SU-DHL-6 (cell line): ENCODE data around the gene BNC2.
"Not testable (repeated sequence)": the region's sequence is repeated elsewhere in the genome, so short reads cannot be mapped to it uniquely, and the experiment has no call there.

Source experiments
- H2AFZ ChIP-seq: fragments of 200-600 bp; sonication (generic); 2 replicates; pipeline ENCODE4 v1.6.1; 2014; ENCODE audit warnings: low read depth, mild to moderate bottlenecking, moderate library complexity, mixed read lengths, antibody characterized with exemption, low read length; ENCODE audit not compliant: severe bottlenecking
- H3F3A ChIP-seq: fragments of 200-600 bp; shearing (Covaris generic); 2 replicates; pipeline ENCODE4 v1.6.0; 2016; ENCODE audit warnings: antibody characterized with exemption, mild to moderate bottlenecking; ENCODE audit not compliant: insufficient read depth
- H3K27ac ChIP-seq: fragments of 200-600 bp; sonication (generic); 2 replicates; pipeline ENCODE4 v1.5.1; 2016; ENCODE audit warnings: low read depth, mild to moderate bottlenecking, low read length, moderate library complexity, mixed read lengths
- H3K27me3 ChIP-seq: fragments of 200-600 bp; sonication (generic), shearing (Covaris generic); 2 replicates; pipeline ENCODE4 v1.6.0; 2014; ENCODE audit warnings: mild to moderate bottlenecking, low read length
- H3K36me3 ChIP-seq: fragments of 200-600 bp; sonication (generic); 2 replicates; pipeline ENCODE4 v1.6.1; 2014; ENCODE audit warnings: mild to moderate bottlenecking, low read length, mixed read lengths
- H3K4me2 ChIP-seq: fragments of 300-600, 200-600 bp; shearing (Covaris generic), sonication (generic); 2 replicates; pipeline ENCODE4 v1.6.0; 2014; ENCODE audit warnings: low read length, low read depth, mild to moderate bottlenecking; ENCODE audit not compliant: poor library complexity, severe bottlenecking
- H3K4me3 ChIP-seq: fragments of 200-600 bp; sonication (generic); 2 replicates; pipeline ENCODE4 v1.5.1; 2014; ENCODE audit warnings: antibody characterized with exemption, low read length, mild to moderate bottlenecking, mixed read lengths; ENCODE audit not compliant: insufficient read depth, poor library complexity, severe bottlenecking
- H3K79me2 ChIP-seq: fragments of 200-600 bp; sonication (generic); 2 replicates; pipeline ENCODE4 v1.6.1; 2014; ENCODE audit warnings: mild to moderate bottlenecking, low read length, moderate library complexity; ENCODE audit not compliant: insufficient read depth
- H3K9ac ChIP-seq: fragments of 200-600 bp; sonication (generic); 2 replicates; pipeline ENCODE4 v1.7.0; 2014; ENCODE audit warnings: mild to moderate bottlenecking, low read length
- H3K9me2 ChIP-seq: fragments of 200-600 bp; sonication (generic); replicated peaks from 2 replicates; pipeline ENCODE4 v1.6.1; 2014; ENCODE audit warnings: low read length; ENCODE audit not compliant: insufficient read depth
- H3K9me3 ChIP-seq: fragments of 200-600 bp; sonication (generic); 2 replicates; pipeline ENCODE4 v1.6.1; 2014; ENCODE audit warnings: low read length, mixed read lengths; ENCODE audit not compliant: insufficient read depth
- H4K20me1 ChIP-seq: fragments of 200-600 bp; sonication (generic); 2 replicates; pipeline ENCODE4 v1.6.1; 2014; ENCODE audit warnings: low read depth, mild to moderate bottlenecking, antibody characterized with exemption, low read length, moderate library complexity, mixed read lengths
- EZH2phosphoT487 ChIP-seq: fragments of 200-600 bp; sonication (generic), shearing (Covaris generic); conservative IDR thresholded peaks from 2 replicates; pipeline ENCODE4 v1.6.1; 2018; ENCODE audit warnings: mild to moderate bottlenecking, antibody characterized with exemption, low read length, moderate library complexity, mixed read lengths
- TF ChIP-seq, protein P1 (sequence below): fragments of 200-600 bp; sonication (generic); IDR thresholded peaks from one replicate; pipeline ENCODE4 v1.5.1; 2017; ENCODE audit warnings: antibody characterized with exemption, mild to moderate bottlenecking, low read length, moderate library complexity; ENCODE audit not compliant: insufficient read depth, poor library complexity, severe bottlenecking

BNC2 gene

DNA sequence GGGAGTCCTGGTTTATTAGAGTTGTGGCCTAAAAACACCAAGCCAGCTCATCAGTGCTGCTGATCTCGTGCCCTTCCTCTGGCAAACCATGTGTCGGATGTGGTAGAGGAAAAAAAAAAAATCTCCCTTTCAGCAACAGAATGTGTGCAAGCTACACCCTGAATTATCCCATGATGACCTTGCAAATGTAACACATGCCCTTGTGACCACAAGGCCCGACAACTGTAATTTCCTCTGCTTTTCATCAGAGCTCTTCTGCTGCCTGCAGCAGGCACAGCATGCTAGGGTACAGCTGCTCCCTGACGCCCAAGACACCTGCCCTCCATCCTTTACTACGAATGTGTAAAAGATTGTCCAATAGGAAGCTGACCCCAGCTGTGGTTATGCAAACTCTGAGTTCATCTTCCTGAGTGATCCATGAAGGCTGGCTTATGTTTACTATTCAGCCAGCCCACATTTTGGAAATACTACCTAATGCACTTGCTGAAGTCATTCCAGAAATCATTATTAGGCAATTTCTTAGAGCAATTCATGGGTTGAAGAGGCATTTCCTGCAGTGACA, 14.6 kb upstream of the BNC2 start:
- TF ChIP-seq, protein P1, sequence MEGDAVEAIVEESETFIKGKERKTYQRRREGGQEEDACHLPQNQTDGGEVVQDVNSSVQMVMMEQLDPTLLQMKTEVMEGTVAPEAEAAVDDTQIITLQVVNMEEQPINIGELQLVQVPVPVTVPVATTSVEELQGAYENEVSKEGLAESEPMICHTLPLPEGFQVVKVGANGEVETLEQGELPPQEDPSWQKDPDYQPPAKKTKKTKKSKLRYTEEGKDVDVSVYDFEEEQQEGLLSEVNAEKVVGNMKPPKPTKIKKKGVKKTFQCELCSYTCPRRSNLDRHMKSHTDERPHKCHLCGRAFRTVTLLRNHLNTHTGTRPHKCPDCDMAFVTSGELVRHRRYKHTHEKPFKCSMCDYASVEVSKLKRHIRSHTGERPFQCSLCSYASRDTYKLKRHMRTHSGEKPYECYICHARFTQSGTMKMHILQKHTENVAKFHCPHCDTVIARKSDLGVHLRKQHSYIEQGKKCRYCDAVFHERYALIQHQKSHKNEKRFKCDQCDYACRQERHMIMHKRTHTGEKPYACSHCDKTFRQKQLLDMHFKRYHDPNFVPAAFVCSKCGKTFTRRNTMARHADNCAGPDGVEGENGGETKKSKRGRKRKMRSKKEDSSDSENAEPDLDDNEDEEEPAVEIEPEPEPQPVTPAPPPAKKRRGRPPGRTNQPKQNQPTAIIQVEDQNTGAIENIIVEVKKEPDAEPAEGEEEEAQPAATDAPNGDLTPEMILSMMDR, result no peak
- no peak for TF ChIP-seq EZH2phosphoT487
- no peak overlapping the region for H3K27ac ChIP-seq
- no peak overlapping the region for H3K4me3 ChIP-seq
- H2AFZ ChIP-seq, result no peak overlapping the region
- no peak overlapping the region for H3K4me2 ChIP-seq
- no peaks in the 10 kb centered on the region for H3F3A ChIP-seq
- no peaks in the 10 kb centered on the region for H4K20me1 ChIP-seq
- no peaks in the 10 kb centered on the region for H3K36me3 ChIP-seq
- no peaks in the 10 kb centered on the region for H3K79me2 ChIP-seq
- H3K27me3 ChIP-seq, result no peaks in the 10 kb centered on the region
- H3K9me2 ChIP-seq, result no peaks in the 10 kb centered on the region
- H3K9me3 ChIP-seq, result no peaks in the 10 kb centered on the region; the same call in 1 of the 2 replicates
- H3K9ac ChIP-seq, result no peak overlapping the region

DNA sequence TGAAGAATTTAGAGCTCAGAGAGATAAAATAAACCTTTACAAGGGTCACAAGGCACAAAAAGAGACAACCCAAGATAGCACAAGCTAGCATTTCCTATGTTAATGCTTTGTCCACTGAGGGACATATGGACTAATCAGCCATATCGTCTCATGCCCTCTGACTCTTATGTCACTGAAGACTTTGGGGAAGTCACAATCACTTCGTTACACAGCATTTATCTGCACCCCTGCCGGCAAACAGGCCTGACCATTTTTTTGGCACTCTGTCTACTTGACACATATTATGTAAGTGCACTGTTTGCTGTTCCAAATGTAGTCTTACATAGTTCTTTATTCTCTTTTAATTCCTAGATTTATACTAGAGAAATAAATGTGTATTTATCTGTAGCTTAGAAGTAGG, 13.9 kb upstream of the BNC2 start:
- no peak overlapping the region for H3K4me2 ChIP-seq

DNA sequence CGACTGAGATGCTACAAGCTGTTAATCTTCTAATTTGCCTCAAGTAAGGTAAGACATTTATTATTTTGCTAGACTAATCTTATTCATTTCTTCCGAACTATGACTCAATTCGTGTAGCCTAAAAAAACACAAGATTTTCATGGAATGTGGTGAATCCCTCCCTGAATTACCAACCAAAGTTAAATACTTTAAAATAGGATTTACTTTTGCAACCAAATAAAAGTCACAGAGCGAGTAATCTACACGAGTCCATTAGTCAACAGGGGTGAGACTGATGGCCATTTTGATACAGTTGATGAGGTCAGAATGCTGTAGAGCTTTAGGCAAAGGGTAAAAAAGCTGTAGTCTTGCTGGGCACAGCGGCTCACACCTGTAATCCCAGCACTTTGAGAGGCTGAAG, 13.1 kb upstream of the BNC2 start:
- Histone ChIP-seq H3K9me3 (no peaks in the 10 kb centered on the region; the same call in 1 of the 2 replicates), H4K20me1 (no peaks in the 10 kb centered on the region), H3K4me2 (no peak overlapping the region), H2AFZ (no peak overlapping the region), H3K27ac (no peak overlapping the region), H3K36me3 (no peaks in the 10 kb centered on the region), H3K9me2 (no peaks in the 10 kb centered on the region), H3F3A (no peaks in the 10 kb centered on the region), H3K27me3 (no peaks in the 10 kb centered on the region), H3K4me3 (no peak overlapping the region), H3K79me2 (no peaks in the 10 kb centered on the region), H3K9ac (no peak overlapping the region)
- TF ChIP-seq, protein P1, result no peak
- no peak for TF ChIP-seq EZH2phosphoT487

More for the DNA sequence above, 13.9 kb upstream of the BNC2 start:
- H3K79me2 ChIP-seq, result no peaks in the 10 kb centered on the region
- no peak overlapping the region for H3K27ac ChIP-seq
- H3K9ac ChIP-seq, result no peak overlapping the region
- no peak overlapping the region for H3K4me3 ChIP-seq
- no peaks in the 10 kb centered on the region for H3K36me3 ChIP-seq
- no peak overlapping the region for H2AFZ ChIP-seq
- H4K20me1 ChIP-seq, result no peaks in the 10 kb centered on the region
- H3K9me2 ChIP-seq, result no peaks in the 10 kb centered on the region
- H3F3A ChIP-seq, result no peaks in the 10 kb centered on the region
- H3K9me3 ChIP-seq, result no peaks in the 10 kb centered on the region; the same call in 1 of the 2 replicates
- no peak for TF ChIP-seq EZH2phosphoT487
- TF ChIP-seq, protein P1, result no peak
- H3K27me3 ChIP-seq, result no peaks in the 10 kb centered on the region

DNA sequence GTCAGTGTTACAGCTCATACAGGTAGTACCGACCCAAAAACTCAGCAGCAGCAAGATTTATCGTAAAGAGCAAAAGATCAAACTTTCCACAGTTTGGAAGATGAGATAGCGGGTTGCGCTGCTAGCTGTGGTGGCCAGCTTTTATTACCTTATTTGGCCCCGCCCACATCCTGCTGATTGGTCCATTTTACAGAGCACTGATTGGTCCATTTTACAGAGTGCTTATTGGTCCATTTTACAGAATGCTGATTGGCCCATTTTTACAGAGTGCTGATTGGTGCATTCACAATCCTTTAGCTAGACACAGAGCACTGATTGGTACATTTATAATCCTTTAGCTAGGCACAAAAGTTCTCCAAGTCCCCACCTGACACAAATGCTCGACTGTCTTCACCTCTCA, 12.0 kb upstream of the BNC2 start:
- not testable (repeated sequence) for H3F3A ChIP-seq, H3K36me3 ChIP-seq, H3K4me2 ChIP-seq, H3K79me2 ChIP-seq, H3K27ac ChIP-seq, H4K20me1 ChIP-seq, H3K9me3 ChIP-seq, H3K9me2 ChIP-seq, H2AFZ ChIP-seq, H3K9ac ChIP-seq, H3K4me3 ChIP-seq, H3K27me3 ChIP-seq
